H9 (cell line): ENCODE results near the gene KLHDC7B. TPM values are rescaled to one million over a fixed set of nuclear protein-coding genes. Genes with fewer than 3 reads are reported as not detected.

Experiments used
- DNase-seq: peaks from one replicate; pipeline ENCODE4 v3.0.0-alpha.2; 2017
- H2AFZ ChIP-seq: one replicate; pipeline ENCODE4 v1.6.1; 2013; ENCODE audit warnings: mild to moderate bottlenecking, low read length, control low read depth, moderate library complexity
- H2AK5ac ChIP-seq: 2 replicates; pipeline ENCODE4 v1.6.1; 2013; ENCODE audit warnings: low read length, control low read depth, mixed read lengths; ENCODE audit not compliant: insufficient read length
- H2BK120ac ChIP-seq: one replicate; pipeline ENCODE4 v1.6.1; 2013; ENCODE audit warnings: low read depth, mild to moderate bottlenecking, low read length, control low read depth, inconsistent platforms; ENCODE audit not compliant: poor library complexity, severe bottlenecking
- H2BK12ac ChIP-seq: 2 replicates; pipeline ENCODE4 v1.6.1; 2013; ENCODE audit warnings: low read length, control low read depth, mixed read lengths, low read depth; ENCODE audit not compliant: insufficient read length
- H2BK15ac ChIP-seq: 2 replicates; pipeline ENCODE4 v1.6.1; 2013; ENCODE audit warnings: low read depth, low read length, control low read depth
- H2BK20ac ChIP-seq: one replicate; pipeline ENCODE4 v1.6.1; 2013; ENCODE audit warnings: low read depth, mild to moderate bottlenecking, low read length, control low read depth, inconsistent platforms; ENCODE audit not compliant: poor library complexity, severe bottlenecking
- H2BK5ac ChIP-seq: 2 replicates; pipeline ENCODE4 v1.6.1; 2013; ENCODE audit warnings: low read length, control low read depth, mixed read lengths; ENCODE audit not compliant: insufficient read length
- H3K14ac ChIP-seq: 2 replicates; pipeline ENCODE4 v1.6.1; 2013; ENCODE audit warnings: low read length, control low read depth; ENCODE audit not compliant: insufficient read depth
- H3K18ac ChIP-seq: 2 replicates; pipeline ENCODE4 v1.6.1; 2013; ENCODE audit warnings: low read depth, mild to moderate bottlenecking, mixed read lengths, low read length, control low read depth; ENCODE audit not compliant: insufficient read length
- H3K23ac ChIP-seq: 2 replicates; pipeline ENCODE4 v1.6.1; 2013; ENCODE audit warnings: low read length, control low read depth, mixed read lengths, low read depth; ENCODE audit not compliant: insufficient read length
- H3K23me2 ChIP-seq: 2 replicates; pipeline ENCODE4 v1.6.1; 2013; ENCODE audit warnings: low read depth, mild to moderate bottlenecking, mixed read lengths, low read length, control low read depth; ENCODE audit not compliant: insufficient read length, poor library complexity, severe bottlenecking
- H3K27ac ChIP-seq: 2 replicates; pipeline ENCODE4 v1.5.1; 2013; ENCODE audit warnings: low read length, control low read depth, mixed read lengths, low read depth; ENCODE audit not compliant: insufficient read length
- H3K27me3 ChIP-seq: 2 replicates; pipeline ENCODE4 v1.6.1; 2013; ENCODE audit warnings: low read length, control low read depth, inconsistent platforms; ENCODE audit not compliant: insufficient read depth
- H3K4ac ChIP-seq: 2 replicates; pipeline ENCODE4 v1.6.1; 2013; ENCODE audit warnings: low read depth, mild to moderate bottlenecking, control low read depth, inconsistent platforms, low read length, moderate library complexity
- H3K4me1 ChIP-seq: 2 replicates; pipeline ENCODE4 v1.6.1; 2013; ENCODE audit warnings: low read length, control low read depth, inconsistent platforms; ENCODE audit not compliant: insufficient read depth
- H3K4me2 ChIP-seq: 2 replicates; pipeline ENCODE4 v1.6.1; 2013; ENCODE audit warnings: low read length, control low read depth, mixed read lengths; ENCODE audit not compliant: insufficient read length, insufficient read depth
- H3K56ac ChIP-seq: 2 replicates; pipeline ENCODE4 v1.6.1; 2013; ENCODE audit warnings: low read depth, mild to moderate bottlenecking, mixed read lengths, low read length, control low read depth; ENCODE audit not compliant: insufficient read length
- H3K79me1 ChIP-seq: 2 replicates; pipeline ENCODE4 v1.6.1; 2013; ENCODE audit warnings: low read depth, mild to moderate bottlenecking, moderate library complexity, low read length, control low read depth, inconsistent platforms; ENCODE audit not compliant: insufficient read depth, poor library complexity, severe bottlenecking
- H3K79me2 ChIP-seq: 2 replicates; pipeline ENCODE4 v1.6.1; 2013; ENCODE audit warnings: low read length, control low read depth, inconsistent platforms; ENCODE audit not compliant: insufficient read depth
- H3K9ac ChIP-seq: 2 replicates; pipeline ENCODE4 v1.6.1; 2013; ENCODE audit warnings: low read length, control low read depth, mixed read lengths; ENCODE audit not compliant: insufficient read length; ENCODE audit errors: extremely low read depth
- H3K9me3 ChIP-seq: one replicate; pipeline ENCODE4 v1.6.1; 2013; ENCODE audit warnings: low read depth, low read length, inconsistent platforms; ENCODE audit not compliant: control insufficient read depth
- H3T11ph ChIP-seq: one replicate; pipeline ENCODE4 v1.6.1; 2013; ENCODE audit warnings: mild to moderate bottlenecking, low read length, control low read depth, inconsistent platforms
- H4K20me1 ChIP-seq: one replicate; pipeline ENCODE4 v1.6.1; 2013; ENCODE audit not compliant: control insufficient read depth, insufficient read length, insufficient read depth
- H4K5ac ChIP-seq: 2 replicates; pipeline ENCODE4 v1.6.1; 2013; ENCODE audit warnings: low read depth, mild to moderate bottlenecking, mixed read lengths, low read length, control low read depth; ENCODE audit not compliant: insufficient read length
- H4K8ac ChIP-seq: replicated peaks from 2 replicates; pipeline ENCODE4 v1.6.1; 2013; ENCODE audit warnings: low read length, control low read depth, mixed read lengths, low read depth; ENCODE audit not compliant: insufficient read length
- H4K91ac ChIP-seq: 2 replicates; pipeline ENCODE4 v1.6.1; 2013; ENCODE audit warnings: low read depth, mild to moderate bottlenecking, moderate library complexity, mixed read lengths, low read length, control low read depth; ENCODE audit not compliant: insufficient read length
- H3K27ac Mint-ChIP-seq, 3 experiments: 2 replicates in 2 of 3; 3 replicates in 1 of 3; pipeline ENCODE4 v1.8.0; 2020 to 2021; ENCODE audit warnings: mixed read lengths in 3 of 3, mild to moderate bottlenecking in 1 of 3, moderate library complexity in 1 of 3
- H3K27me3 Mint-ChIP-seq: 2 replicates; pipeline ENCODE4 v1.8.0; 2021; ENCODE audit warnings: low read depth, mild to moderate bottlenecking, moderate library complexity, mixed read lengths
- H3K36me3 Mint-ChIP-seq, 3 experiments: 2 replicates in 2 of 3; 3 replicates in 1 of 3; pipeline ENCODE4 v1.8.0; 2020 to 2021; ENCODE audit warnings: low read depth in 3 of 3, mixed read lengths in 3 of 3; ENCODE audit not compliant: insufficient read depth in 1 of 3
- H3K4me1 Mint-ChIP-seq, 2 experiments: 2 replicates each; pipeline ENCODE4 v1.8.0; 2020; ENCODE audit warnings: mixed read lengths in 2 of 2
- H3K4me3 Mint-ChIP-seq, 2 experiments: 2 replicates in 1 of 2; 3 replicates in 1 of 2; pipeline ENCODE4 v1.8.0; 2020 to 2021; ENCODE audit warnings: mild to moderate bottlenecking in 2 of 2, mixed read lengths in 2 of 2, moderate library complexity in 1 of 2
- H3K9me3 Mint-ChIP-seq, 2 experiments: 2 replicates in 1 of 2; 3 replicates in 1 of 2; pipeline ENCODE4 v1.8.0; 2020; ENCODE audit warnings: mild to moderate bottlenecking in 2 of 2, mixed read lengths in 2 of 2, moderate library complexity in 1 of 2
- WGBS: extraction: QIAGEN DNeasy Blood & Tissue Kit; methylation state at CpG from one replicate; pipeline ENCODE4 v1.1.7; 2013; ENCODE audit warnings: missing lambda C conversion rate, low lambda C conversion rate, mixed read lengths; ENCODE audit not compliant: insufficient read length; ENCODE audit errors: extremely low coverage; 5-methylcytosine and 5-hydroxymethylcytosine counted together
- total RNA-seq: library from RNA; stranded (reverse); gene quantifications from 2 replicates; pipeline ENCODE4 v1.2.1, GENCODE V29; 2021
- TF ChIP-seq, protein P1 (sequence below): fragments of 200-600 bp; sonication (generic); conservative IDR thresholded peaks from 3 replicates; pipeline ENCODE4 v1.8.0; 2021; ENCODE audit warnings: antibody characterized with exemption, mild to moderate bottlenecking

Gene KLHDC7B
- total RNA-seq, 1 experiment from 2014 or later = not detected

DNA sequence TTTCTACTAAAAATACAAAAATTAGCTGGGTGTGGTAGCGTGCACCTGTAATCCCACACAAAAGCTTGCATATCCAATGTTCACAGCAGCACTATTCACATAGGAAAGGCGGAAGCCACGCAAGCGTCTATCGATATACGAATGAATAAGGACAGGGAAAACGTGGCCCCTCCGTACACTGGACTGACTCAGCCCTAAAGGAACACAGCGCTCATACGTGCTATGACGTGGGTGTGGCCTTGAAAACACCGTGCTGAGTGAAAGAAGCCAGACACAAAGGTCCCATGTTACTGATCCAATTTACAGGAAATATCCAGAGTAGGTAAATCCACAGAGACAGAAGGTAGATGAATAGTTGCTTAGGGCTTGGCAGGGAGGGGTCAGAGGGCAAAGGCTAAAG, 45.2 kb upstream of the KLHDC7B start:
- WGBS = no CpG with 5 or more reads among the region's 12 CpGs
- no peaks in the 10 kb centered on the region for H3K23me2 ChIP-seq
- H3T11ph ChIP-seq = no peak overlapping the region
- H3K27me3 ChIP-seq = no peaks in the 10 kb centered on the region
- no peak overlapping the region for H3K18ac ChIP-seq
- no peak overlapping the region for H2BK15ac ChIP-seq
- Mint-ChIP-seq H3K4me3 (no peak overlapping the region), H3K27me3 (peaks cover 10% of the 10 kb centered on the region), H3K36me3 (peaks cover 0 to 3% (median 0%) of the 10 kb centered on the region in 3 experiments; a peak in 2 of 7 replicates), H3K4me1 (peaks cover 5 to 6% of the 10 kb centered on the region in 2 experiments), H3K9me3 (no peaks in the 10 kb centered on the region; a peak in 1 of 5 replicates), H3K27ac (no peak overlapping the region; a peak in 1 of 7 replicates)
- no peak overlapping the region for H2BK20ac ChIP-seq
- no peak overlapping the region for H3K4me2 ChIP-seq
- H4K5ac ChIP-seq = no peak overlapping the region
- no peak overlapping the region for H3K4ac ChIP-seq
- no peaks in the 10 kb centered on the region for H3K4me1 ChIP-seq
- H2AFZ ChIP-seq = no peak overlapping the region
- TF ChIP-seq, protein P1, sequence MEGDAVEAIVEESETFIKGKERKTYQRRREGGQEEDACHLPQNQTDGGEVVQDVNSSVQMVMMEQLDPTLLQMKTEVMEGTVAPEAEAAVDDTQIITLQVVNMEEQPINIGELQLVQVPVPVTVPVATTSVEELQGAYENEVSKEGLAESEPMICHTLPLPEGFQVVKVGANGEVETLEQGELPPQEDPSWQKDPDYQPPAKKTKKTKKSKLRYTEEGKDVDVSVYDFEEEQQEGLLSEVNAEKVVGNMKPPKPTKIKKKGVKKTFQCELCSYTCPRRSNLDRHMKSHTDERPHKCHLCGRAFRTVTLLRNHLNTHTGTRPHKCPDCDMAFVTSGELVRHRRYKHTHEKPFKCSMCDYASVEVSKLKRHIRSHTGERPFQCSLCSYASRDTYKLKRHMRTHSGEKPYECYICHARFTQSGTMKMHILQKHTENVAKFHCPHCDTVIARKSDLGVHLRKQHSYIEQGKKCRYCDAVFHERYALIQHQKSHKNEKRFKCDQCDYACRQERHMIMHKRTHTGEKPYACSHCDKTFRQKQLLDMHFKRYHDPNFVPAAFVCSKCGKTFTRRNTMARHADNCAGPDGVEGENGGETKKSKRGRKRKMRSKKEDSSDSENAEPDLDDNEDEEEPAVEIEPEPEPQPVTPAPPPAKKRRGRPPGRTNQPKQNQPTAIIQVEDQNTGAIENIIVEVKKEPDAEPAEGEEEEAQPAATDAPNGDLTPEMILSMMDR = no peak
- no peak overlapping the region for H3K9ac ChIP-seq
- H3K79me1 ChIP-seq = no peaks in the 10 kb centered on the region
- H4K20me1 ChIP-seq = no peaks in the 10 kb centered on the region
- no peaks in the 10 kb centered on the region for H3K79me2 ChIP-seq
- H3K9me3 ChIP-seq = no peaks in the 10 kb centered on the region
- DNase-seq = no peak
- H4K8ac ChIP-seq = no peak overlapping the region
- H2BK120ac ChIP-seq = no peak overlapping the region
- H3K23ac ChIP-seq = no peak overlapping the region
- H2BK5ac ChIP-seq = no peak overlapping the region
- no peak overlapping the region for H2BK12ac ChIP-seq
- H3K56ac ChIP-seq = no peak overlapping the region
- H4K91ac ChIP-seq = no peak overlapping the region
- no peak overlapping the region for H3K14ac ChIP-seq
- no peak overlapping the region for H3K27ac ChIP-seq
- no peak overlapping the region for H2AK5ac ChIP-seq
